Measurements from ENCODE around the gene SDK1.

- no peak for TF ChIP-seq CTCF (conservative IDR thresholded peaks at IDR 0.05; ENCODE audit: low read length)
- TF ChIP-seq EZH2phosphoT487 (IDR thresholded peaks at IDR 0.05; ENCODE audit: borderline replicate concordance, low read depth, low read length), result no peak
These were observed 165.2 kb downstream of the SDK1 start for GRCh38 chr7:3466261-3466660.

All from OCI-LY7 (cell line).